ENCODE data around the gene DIP2A. TPM values are rescaled to one million over a fixed set of nuclear protein-coding genes. Genes with fewer than 3 reads are reported as not detected.

The DIP2A gene
- total RNA-seq, 2 experiments from 2014 or later: 61.2 to 66.1 TPM

DNA sequence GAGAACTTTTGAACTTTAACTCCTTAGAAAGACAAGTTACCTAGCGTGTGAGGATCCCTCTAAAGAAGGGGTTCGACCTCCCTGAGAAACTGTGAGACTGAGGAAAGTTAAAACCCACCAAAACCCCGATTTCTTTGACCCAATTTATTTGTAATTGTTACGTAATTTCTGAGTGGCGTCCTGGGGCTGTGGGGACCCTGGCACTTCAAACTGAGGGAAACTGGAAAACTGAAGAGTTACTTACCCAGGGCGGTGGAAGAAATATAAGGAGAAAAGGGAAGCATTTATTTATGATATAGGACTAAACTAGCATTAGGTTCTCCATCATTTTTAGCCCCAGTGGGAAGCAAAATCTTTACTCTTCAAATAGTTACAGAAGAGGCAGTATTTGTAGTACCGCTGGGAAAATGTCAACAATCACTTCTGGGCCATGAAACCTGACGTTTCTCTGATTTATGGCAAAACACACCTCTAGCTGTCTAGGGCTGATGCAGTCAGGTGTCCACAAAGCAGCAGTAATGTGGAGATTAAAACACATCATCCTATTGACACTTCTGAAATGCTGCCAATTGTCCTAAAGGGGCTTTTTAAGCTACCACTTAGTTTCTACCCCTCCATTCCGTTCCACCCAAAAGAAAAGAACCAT is 145.8 kb downstream of the DIP2A start:
- DNase-seq: no peak
- intact Hi-C loops (cut with DNase I, micrococcal nuclease): no loop called here
- POLR2A ChIA-PET: interaction anchor here (0.7 to 2.9 kb wide), 5 partner anchors 11 to 145 kb away, joined by 4 to 18 read pairs (median 5); partner anchors contain the start of gene PRMT2

DNA sequence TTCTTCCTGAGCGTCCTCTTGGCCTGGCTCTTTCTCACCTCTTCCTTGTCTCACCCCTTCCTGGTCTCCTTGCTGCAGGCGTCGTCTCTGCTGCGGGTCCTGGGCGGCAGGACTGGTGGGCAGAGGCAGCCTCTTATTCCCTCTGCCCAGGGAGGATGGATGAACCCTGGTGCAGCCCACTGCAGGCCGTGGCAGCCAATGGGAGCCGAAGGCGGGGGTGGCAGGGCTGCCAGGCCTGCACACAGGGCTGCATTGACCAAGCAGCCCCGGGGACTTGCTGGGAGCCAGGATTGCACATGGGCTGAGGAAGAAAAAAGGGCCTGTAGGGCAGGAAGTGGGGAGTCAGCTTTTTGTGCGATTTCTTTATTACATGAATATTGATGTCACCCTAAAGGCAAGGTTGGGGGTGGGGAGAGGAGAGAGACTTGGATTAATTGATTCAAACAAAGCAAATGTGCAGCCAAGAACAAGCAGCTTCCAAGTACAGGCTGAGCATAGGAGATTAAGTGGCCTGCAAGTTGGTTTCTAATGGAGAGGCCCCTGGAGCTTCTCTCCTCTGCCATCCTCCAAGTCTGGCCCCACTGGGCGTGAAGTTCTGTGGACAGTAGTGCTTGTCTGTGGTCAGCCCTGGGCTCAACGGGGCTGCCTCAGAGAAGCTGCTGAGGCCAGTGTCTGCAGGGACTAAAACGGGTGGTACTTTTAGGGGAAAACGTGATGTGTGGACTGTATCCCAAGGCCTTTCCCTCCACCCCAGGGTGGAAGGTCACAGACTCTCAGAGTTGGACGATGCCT is 146.5 kb downstream of the DIP2A start, which contains the start of gene S100B:
S100B (minus strand) TSS at position 108 of the 792 bp plus-strand sequence. CDS start 2,667 bp downstream, outside the sequence.
- H3K27ac ChIP-seq (ENCODE audit: low read depth in 1 of 2, low read length in 2 of 2): peak within 1 kb of the TSS in 1 of 2 donors; percentile 11
- Mint-ChIP-seq H3K27ac (peak within 1 kb of the TSS; percentile 64), H3K36me3 (ENCODE audit: low read depth) (no peaks in the 10 kb centered on the region), H3K4me3 (peak within 1 kb of the TSS; percentile 55), H3K4me1 (ENCODE audit: low read depth) (peaks cover 59% of the 10 kb centered on the region), H3K9me3 (no peaks in the 10 kb centered on the region), H3K27me3 (no peaks in the 10 kb centered on the region)
- POLR2A ChIA-PET: interaction anchor here (0.6 to 2.9 kb wide), 8 partner anchors 10 to 146 kb away, joined by 3 to 18 read pairs (median 4); partner anchors contain the start of gene PRMT2
- H3K4me1 ChIP-seq (ENCODE audit: insufficient read depth, low read length): peaks cover 30% of the 10 kb centered on the region
- ATAC-seq (ENCODE audit: poor library complexity): peak; percentile 62
- CTCF ChIA-PET: no interaction called here
- intact Hi-C loops (cut with DNase I, micrococcal nuclease): no loop called here
- H3K27me3 ChIP-seq (ENCODE audit: control insufficient read depth in 1 of 2, insufficient read depth in 2 of 2, low read length in 2 of 2): no peaks in the 10 kb centered on the region
- TF ChIP-seq, protein P1, sequence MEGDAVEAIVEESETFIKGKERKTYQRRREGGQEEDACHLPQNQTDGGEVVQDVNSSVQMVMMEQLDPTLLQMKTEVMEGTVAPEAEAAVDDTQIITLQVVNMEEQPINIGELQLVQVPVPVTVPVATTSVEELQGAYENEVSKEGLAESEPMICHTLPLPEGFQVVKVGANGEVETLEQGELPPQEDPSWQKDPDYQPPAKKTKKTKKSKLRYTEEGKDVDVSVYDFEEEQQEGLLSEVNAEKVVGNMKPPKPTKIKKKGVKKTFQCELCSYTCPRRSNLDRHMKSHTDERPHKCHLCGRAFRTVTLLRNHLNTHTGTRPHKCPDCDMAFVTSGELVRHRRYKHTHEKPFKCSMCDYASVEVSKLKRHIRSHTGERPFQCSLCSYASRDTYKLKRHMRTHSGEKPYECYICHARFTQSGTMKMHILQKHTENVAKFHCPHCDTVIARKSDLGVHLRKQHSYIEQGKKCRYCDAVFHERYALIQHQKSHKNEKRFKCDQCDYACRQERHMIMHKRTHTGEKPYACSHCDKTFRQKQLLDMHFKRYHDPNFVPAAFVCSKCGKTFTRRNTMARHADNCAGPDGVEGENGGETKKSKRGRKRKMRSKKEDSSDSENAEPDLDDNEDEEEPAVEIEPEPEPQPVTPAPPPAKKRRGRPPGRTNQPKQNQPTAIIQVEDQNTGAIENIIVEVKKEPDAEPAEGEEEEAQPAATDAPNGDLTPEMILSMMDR (IDR thresholded peaks at IDR 0.05): no peak
- H3K4me3 ChIP-seq (ENCODE audit: low read length): no peak within 1 kb of the TSS
- no peaks in the 10 kb centered on the region for H3K36me3 ChIP-seq (ENCODE audit: insufficient read depth, low read length)
- peaks cover 0 to 4% of the 10 kb centered on the region in 2 experiments for H3K9me3 ChIP-seq (ENCODE audit: control insufficient read depth in 1 of 2, insufficient read depth in 1 of 2, low read length in 2 of 2)
- DNase-seq: peak in 4 of 14 experiments; percentile 13 to 31 (median 25)

More for the DNA sequence above, 145.8 kb downstream of the DIP2A start:
- no peak for ATAC-seq (ENCODE audit: poor library complexity)
- CTCF ChIA-PET: no interaction called here
- Mint-ChIP-seq H3K36me3 (ENCODE audit: low read depth) (no peaks in the 10 kb centered on the region), H3K4me1 (ENCODE audit: low read depth) (peaks cover 66% of the 10 kb centered on the region), H3K9me3 (no peaks in the 10 kb centered on the region), H3K27ac (peak overlapping the region; percentile 64), H3K27me3 (no peaks in the 10 kb centered on the region), H3K4me3 (no peak overlapping the region)
- Histone ChIP-seq H3K9me3 (ENCODE audit: control insufficient read depth in 1 of 2, insufficient read depth in 1 of 2, low read length in 2 of 2) (no peaks in the 10 kb centered on the region), H3K36me3 (ENCODE audit: insufficient read depth, low read length) (no peaks in the 10 kb centered on the region), H3K4me3 (ENCODE audit: low read length) (no peak overlapping the region), H3K27ac (ENCODE audit: low read depth in 1 of 2, low read length in 2 of 2) (no peak overlapping the region), H3K27me3 (ENCODE audit: control insufficient read depth in 1 of 2, insufficient read depth in 2 of 2, low read length in 2 of 2) (no peaks in the 10 kb centered on the region), H3K4me1 (ENCODE audit: insufficient read depth, low read length) (peaks cover 31% of the 10 kb centered on the region)
- TF ChIP-seq, protein P1 (IDR thresholded peaks at IDR 0.05): no peak

DNA sequence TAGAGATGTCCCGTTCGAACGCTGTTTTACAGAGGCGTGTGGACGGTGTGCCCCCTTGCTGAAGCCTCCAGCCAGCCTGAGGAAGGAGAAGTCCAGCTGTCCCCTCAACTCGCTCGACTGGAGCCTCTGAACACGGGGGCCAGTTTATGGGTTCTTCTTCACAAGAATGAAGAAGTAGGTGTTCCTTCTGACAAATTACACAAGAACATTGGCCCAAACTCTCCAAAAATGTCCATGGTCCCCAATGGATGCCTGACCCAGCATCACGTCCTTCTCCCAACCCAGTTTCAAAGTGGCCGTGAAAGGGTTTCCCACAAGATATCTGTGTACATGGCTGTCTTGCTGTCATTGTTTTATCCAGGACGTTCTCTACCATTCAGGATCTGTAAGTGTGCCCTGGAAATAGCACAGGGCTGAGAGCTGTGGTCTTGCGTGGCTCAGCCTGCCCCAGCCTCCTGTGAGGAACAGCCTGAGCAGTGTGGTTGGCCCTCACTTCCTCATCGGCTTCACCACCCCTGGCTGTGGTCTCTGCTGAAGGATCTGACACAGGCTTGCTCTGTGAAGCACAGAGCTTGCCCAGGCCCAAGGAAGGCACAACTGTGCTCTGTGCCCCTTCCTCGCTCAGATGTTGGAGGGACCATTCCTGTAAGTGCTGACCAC is 147.2 kb downstream of the DIP2A start:
- Histone ChIP-seq H3K27me3 (ENCODE audit: control insufficient read depth in 1 of 2, insufficient read depth in 2 of 2, low read length in 2 of 2) (no peaks in the 10 kb centered on the region), H3K36me3 (ENCODE audit: insufficient read depth, low read length) (no peaks in the 10 kb centered on the region), H3K9me3 (ENCODE audit: control insufficient read depth in 1 of 2, insufficient read depth in 1 of 2, low read length in 2 of 2) (peaks cover 5 to 11% of the 10 kb centered on the region in 2 experiments), H3K27ac (ENCODE audit: low read depth in 1 of 2, low read length in 2 of 2) (peak overlapping the region in 1 of 2 donors; percentile 11), H3K4me1 (ENCODE audit: insufficient read depth, low read length) (peaks cover 30% of the 10 kb centered on the region), H3K4me3 (ENCODE audit: low read length) (no peak overlapping the region)
- TF ChIP-seq, protein P1 (IDR thresholded peaks at IDR 0.05): no peak
- ATAC-seq (ENCODE audit: poor library complexity) (peak; percentile 93), DNase-seq (peak; percentile 13 to 76 (median 45))
- Mint-ChIP-seq H3K27ac (peak overlapping the region; percentile 64), H3K27me3 (no peaks in the 10 kb centered on the region), H3K4me3 (peak overlapping the region; percentile 38), H3K36me3 (ENCODE audit: low read depth) (peaks cover 2% of the 10 kb centered on the region), H3K9me3 (peaks cover 1% of the 10 kb centered on the region), H3K4me1 (ENCODE audit: low read depth) (peaks cover 57% of the 10 kb centered on the region)
- intact Hi-C loops (cut with DNase I, micrococcal nuclease): loop anchor here in 1 of 2 experiments (2.0 kb wide), 1 partner anchor 17 kb away; no protein-coding TSS in a partner anchor
- ChIA-PET POLR2A (interaction anchor here (0.6 to 2.9 kb wide), 8 partner anchors 9 to 146 kb away, joined by 3 to 18 read pairs (median 4); partner anchors contain the start of gene PRMT2), CTCF (no interaction called here)
